GM18868 (cell line): ENCODE measurements around the gene ACADVL.

Source experiments
- ATAC-seq: cut with Tn5 transposase; IDR thresholded peaks from one replicate; pipeline ENCODE4 v1.9.1; 2021; ENCODE audit warnings: mild to moderate bottlenecking, moderate library complexity; ENCODE audit not compliant: unreplicated experiment

ACADVL gene

DNA sequence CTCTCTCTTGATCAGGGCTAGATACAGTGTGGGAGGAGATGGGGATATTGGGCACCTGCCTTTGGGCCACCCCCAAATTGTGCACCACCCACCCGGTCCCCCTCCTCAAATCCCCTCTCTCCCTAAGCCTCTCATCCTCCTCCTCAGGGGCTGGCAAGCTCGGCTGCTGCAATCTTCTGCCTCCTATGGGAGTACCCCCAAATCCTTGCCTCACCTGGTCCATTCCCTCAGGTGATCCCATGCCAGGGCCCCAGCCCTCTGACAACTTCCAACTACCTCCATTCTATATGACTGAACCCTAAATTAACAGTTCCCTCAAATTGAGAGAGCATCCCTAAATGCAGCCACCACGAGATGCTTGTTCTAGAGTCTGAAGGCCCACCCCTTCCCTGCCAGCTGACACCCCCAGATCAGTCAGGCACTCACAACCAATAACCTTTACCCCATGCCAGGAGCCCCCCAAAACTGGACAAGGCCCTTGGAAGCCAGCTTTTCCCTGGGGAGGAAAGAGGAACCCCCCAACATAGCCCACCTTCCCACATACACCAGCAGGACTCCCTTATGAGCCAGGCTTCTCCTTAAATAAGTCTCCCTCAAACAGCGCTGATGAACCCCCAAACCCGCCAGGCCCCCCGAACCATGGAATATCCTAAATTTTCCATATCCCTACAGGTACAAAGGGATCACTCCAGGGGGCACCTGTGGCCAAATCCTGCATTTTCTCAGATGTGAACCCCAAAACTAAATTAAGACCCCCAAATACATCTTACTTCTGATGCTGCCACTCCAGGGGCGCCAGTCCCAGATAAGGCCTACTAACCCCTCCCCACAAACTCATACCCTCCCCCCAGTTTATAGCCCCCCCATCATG lies 3.3 kb upstream of the ACADVL start:
- no peak for ATAC-seq

DNA sequence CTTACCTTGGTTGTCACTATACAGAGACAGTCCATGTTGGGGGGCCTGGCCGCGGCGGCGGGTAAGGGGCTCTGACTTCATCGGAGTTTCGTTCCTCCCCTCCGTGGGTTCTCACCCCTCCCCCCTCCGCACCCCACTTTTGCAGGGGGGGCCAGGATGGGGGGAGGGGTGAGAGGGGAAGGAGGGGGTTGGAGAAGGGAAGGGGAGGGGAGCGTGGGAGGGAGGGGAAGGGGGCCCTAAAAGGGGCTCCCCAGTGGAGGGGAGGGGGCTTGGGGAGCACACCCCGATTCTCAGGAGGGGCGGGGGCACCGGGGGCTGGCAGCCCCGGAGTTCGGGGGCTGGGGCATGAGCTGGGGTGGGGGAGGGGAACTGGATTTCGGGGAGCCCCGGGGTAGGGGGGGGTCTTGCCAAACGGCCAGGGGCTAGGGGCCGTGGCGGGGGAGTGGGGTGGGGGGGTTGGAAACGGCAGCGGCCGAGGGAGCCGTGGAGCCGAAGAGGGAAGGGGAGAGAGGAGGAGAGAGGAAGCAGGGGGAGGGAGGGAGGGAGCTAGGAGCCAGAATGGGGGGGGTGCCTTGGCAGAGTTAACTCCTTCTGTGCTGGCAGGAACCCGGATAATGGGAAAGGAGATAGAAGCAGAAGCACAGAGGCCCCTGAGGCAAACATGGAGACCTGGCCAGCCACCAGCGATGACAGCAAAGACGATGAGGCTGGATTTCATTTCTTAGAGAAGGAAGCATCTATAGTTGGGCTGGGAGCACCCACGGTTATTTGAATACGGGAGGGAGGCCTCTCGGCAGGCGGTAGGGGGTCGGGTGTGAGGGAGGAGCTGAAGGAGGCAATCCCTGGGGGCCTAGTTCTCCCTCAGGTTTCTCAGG lies 2.4 kb upstream of the ACADVL start:
- ATAC-seq = no peak

DNA sequence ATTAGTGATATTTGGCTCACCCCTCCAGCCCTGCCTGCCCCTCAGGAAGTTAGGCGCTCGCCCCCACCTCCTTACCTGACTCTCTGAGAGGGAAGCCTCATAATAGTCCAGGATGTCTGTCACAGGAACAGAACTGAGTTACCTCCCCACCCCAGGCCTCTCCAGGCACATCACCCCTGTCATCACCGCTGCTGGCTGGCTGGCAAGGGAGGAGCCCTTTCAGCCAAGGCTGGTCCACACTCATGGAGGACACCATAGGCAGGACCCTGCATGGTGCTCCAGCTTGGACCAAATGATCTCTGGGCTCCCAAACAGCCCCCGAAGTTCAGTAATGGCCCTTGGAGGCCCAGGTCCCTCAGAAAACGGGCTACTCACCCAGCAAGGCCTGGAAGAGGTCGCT lies 1.6 kb upstream of the ACADVL start:
- no peak for ATAC-seq

DNA sequence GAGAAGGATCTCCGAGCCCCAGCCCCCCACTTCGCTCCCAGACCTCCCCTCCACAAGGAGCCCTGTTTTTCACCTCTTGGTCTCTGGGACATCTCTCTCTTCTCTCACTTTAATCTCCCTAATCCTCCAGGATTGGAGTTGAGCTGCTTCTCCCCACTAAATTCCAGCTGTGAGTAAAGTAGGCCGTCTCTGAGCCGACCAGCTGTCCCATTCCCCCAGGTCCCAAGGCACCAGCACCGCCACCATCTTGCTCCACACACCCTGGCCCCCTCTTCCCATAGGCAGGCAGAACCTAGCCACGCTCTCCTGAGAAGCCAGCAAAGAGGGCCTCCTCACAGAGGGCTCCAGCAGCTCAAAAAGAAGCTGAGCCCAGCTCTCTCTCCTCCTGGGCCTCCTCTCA lies 980 bp upstream of the ACADVL start:
- ATAC-seq = no peak

DNA sequence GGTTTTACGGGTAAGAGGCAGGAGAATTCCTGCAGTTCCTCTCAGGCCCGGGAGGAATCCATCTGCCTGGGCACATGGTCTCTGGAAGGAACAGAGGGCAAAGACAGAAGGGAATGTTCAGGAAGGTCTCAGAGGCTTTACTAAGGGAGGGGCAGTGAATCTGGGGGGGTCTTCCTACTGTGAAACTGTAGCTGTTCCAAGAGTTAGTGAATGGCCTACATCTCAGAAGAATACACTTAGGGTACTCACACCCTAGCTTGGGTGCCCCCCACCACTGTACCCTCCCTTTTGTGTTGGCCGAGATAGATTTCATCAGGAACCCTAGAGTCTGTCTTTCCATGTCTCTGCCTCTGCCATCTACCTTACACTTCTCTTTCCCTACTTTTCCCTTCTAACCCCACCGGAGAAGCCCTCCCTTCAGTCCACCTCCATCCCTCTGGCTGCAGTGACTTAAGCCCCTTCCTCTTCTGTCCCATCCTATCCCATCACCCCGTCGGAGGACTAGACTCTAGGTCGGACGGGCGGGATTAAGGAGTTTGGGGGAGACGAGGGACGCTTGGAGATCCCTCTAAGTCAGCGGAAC lies 418 bp upstream of the ACADVL start:
- ATAC-seq = no peak

DNA sequence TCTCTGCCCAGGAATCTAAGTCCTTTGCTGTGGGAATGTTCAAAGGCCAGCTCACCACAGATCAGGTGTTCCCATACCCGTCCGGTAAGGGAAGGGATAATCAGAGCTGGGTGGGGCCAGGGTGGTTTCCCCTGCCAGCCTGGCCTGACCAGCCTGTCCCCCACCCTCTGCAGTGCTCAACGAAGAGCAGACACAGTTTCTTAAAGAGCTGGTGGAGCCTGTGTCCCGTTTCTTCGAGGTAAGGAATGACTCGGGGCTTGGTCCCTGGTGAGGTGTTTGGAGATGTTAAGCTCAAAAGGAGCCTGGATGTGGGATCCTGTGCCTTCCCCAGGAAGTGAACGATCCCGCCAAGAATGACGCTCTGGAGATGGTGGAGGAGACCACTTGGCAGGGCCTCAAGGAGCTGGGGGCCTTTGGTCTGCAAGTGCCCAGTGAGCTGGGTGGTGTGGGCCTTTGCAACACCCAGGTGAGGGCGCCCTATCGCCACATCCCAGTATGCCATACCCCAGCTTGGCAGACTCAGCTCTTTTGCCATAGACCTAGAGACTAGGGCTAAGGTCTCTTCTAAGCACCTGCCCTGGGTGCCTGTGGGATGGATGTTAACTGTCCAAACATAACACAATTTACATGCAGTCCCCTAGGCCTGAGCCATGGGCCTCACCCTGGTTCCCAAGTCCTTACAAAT lies 997 bp downstream of the ACADVL start:
- ATAC-seq = no peak

DNA sequence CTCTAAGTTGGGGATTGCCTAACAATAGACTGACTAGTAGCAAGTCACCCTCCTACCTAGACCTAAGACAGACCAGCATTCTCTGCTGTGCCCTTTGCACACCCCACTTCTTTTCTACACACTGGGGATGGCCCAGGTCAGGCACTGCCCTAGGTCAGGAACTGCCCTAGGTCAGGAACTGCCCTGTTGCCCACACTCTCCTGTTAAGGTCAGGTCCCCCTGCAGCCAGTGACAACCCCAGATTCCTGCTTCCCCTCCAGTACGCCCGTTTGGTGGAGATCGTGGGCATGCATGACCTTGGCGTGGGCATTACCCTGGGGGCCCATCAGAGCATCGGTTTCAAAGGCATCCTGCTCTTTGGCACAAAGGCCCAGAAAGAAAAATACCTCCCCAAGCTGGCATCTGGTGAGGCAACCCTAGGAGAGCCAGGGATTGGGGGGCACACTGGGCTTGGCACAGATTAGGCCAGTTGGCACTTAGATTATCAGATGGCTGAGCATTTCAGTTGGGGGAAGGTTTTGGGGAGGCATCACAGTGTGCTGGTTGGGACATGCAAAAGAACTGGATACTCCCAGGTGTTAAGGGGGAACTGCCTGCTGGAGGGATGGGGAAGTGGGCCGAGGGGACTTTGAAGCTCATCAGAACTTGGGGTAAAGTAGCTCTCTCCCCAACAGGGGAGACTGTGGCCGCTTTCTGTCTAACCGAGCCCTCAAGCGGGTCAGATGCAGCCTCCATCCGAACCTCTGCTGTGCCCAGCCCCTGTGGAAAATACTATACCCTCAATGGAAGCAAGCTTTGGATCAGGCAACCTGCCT lies 1.7 kb downstream of the ACADVL start:
- ATAC-seq = no peak

DNA sequence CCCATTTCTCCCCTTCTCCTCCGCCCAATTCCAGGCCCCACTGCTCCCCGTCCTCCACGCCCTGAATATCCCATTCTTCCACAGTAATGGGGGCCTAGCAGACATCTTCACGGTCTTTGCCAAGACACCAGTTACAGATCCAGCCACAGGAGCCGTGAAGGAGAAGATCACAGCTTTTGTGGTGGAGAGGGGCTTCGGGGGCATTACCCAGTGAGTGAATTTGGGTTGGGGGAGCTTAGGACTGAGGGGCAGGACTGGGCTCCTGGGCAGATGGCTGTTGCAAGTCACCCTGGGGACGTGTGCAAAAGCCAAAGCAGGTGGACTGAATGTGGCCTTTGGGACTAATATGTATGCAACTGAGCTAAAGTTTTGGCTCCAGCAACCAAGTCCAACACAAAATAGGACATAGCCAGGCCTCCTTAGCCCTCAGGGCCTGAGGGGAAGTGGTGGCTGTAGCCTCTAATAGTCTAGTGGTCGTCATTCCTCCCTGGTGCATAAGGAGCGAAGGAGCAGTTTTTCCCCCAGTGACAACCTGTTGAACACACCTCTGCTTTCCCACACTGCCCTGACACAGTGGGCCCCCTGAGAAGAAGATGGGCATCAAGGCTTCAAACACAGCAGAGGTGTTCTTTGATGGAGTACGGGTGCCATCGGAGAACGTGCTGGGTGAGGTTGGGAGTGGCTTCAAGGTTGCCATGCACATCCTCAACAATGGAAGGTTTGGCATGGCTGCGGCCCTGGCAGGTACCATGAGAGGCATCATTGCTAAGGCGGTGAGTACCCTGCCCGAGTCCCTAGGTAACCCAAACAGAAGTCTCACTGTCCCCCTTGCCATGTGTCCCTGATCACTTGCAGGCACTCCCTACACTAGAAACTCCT lies 2.6 kb downstream of the ACADVL start:
- ATAC-seq = no peak

DNA sequence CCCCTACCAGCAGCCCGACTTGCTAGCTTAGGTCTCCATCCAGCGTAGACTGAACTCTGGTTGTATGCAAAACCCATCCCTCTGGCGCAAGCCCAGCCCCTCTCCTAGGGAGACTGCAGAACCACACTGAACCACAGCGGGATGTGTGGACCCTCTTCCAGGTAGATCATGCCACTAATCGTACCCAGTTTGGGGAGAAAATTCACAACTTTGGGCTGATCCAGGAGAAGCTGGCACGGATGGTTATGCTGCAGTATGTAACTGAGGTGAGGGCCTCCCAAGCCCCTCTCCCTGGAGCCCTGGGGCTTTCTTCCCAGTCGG lies 3.2 kb downstream of the ACADVL start:
- ATAC-seq = no peak

DNA sequence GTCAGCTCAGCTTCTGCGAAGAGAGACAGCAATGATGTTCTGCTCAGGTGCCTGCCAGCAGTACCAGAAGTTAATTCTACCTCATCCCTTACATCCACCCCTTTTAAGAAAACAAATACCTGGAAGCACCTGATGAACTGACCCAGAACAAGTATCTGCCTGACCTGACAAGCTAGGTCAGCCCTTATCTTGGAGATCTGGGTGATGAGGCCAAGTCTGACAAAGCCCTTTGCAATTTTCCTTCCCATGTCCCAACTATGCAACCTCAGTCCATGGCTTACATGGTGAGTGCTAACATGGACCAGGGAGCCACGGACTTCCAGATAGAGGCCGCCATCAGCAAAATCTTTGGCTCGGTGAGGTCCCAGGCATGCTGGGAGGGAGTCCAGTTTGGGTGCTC lies 3.6 kb downstream of the ACADVL start:
- no peak for ATAC-seq

DNA sequence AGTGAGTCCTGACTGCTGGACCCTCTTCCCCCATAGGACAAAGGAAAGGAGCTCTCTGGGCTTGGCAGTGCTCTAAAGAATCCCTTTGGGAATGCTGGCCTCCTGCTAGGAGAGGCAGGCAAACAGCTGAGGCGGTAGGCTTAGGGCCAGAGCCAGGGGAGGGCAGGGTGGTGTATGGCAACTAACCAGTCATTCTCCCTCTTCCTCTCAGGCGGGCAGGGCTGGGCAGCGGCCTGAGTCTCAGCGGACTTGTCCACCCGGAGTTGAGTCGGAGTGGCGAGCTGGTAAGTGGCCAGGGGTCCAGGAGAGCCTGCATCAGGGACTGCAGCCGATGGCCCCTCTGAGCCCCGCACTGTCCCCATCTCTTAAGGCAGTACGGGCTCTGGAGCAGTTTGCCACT lies 4.4 kb downstream of the ACADVL start:
- no peak for ATAC-seq

DNA sequence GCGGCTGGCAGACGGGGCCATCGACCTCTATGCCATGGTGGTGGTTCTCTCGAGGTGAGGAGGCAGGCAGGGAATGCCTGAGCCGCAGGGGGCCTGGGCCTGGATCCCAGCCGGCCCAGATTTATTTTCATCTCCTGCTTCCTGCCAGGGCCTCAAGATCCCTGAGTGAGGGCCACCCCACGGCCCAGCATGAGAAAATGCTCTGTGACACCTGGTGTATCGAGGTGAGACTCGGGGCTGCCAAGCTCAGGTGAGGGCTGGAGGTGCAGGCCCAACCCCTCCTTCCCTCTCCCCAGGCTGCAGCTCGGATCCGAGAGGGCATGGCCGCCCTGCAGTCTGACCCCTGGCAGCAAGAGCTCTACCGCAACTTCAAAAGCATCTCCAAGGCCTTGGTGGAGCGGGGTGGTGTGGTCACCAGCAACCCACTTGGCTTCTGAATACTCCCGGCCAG lies 4.9 kb downstream of the ACADVL start:
- no peak for ATAC-seq

DNA sequence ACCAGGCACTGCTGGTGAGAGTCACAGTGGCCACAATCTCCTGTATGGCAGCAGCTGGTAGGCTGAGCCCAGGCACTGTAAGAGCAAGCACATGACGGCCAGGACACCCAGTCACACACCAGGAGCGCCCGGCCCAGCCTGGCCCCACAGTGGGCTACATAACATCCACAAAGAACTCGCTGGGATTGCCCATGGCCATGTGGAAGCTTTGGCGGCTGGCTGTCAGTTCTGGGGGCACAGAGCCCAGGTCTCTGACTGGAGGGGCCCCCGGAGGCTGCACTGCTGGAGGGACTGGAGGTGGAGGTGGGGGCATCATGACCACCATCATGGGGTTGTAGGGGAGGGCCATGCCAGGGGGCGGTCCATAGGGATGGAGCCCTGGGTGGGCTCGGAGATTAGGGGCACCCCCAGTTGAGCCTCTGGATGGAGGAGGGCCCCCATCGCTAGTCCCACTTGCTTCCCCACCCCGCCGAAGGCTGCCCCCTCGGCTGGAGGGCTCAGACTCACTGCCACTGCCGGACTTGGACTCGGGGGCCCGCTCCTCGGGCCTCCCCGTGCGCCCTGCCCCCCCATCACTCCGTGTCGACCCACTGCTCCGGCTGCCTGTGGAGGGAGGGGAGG lies 6.1 kb downstream of the ACADVL start:
- no peak for ATAC-seq

DNA sequence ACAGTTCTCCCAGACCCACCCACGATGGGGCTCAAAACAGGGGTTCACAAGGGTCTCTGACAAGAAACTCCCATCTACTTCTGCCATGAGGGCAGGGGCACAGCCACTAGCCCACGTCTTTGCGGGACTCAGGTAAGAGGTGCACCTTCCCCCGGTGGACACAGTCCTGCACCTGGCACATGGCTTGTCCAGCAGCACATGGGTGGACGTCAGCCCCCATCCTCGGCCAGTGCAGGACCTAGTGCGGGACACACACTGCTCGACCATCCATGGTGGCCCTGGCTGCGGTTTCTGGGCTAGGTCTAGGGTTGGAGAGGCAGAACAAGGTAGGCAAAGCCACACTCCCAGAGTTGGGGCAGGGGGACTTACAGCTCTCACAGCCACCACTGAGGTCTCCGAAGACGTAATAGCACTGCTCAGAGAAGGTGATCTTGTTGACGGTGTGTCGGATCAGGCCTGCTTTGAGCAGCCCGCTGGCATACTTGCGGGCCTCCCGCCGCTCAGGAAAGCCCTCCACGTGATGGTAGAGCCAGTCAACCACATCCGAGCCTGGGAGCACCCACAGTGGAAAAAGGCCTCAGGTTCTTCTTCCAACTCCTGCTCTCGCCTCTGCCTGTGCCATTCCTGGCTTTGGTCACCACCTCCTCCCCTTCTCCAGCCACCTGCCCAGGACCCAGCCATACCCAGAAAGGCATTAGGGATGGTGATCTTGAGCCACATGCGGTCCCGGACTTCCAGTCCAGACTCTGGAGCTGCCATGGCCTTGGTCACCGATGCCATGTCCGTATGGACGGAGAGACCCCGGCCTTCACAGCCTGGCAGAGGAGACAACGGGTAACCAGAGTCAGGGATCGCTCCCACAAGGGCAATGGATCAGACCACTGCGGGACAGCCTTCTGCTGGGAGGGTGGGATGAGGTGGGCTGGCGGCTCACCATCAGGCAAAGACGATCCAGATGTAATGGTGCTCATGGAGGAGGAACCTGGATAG lies 7.3 kb downstream of the ACADVL start:
- no peak for ATAC-seq

DNA sequence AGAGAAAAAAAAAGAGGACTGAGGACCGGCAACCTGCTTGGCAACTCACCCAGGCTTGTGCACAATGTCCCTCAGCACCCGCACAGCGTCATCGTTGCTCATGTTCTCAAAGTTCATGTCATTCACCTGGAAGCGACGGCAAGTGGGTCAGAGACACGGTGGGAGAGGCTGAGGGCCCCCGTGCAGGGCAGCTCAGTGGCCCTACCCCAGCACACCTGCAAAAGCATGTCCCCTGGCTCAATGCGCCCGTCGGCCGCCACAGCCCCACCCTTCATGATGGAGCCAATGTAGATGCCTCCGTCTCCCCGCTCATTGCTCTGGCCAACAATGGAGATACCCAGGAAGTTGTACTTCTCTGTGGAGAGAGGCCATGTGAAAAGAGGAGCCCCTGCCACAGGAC lies 9.2 kb downstream of the ACADVL start:
- no peak for ATAC-seq

DNA sequence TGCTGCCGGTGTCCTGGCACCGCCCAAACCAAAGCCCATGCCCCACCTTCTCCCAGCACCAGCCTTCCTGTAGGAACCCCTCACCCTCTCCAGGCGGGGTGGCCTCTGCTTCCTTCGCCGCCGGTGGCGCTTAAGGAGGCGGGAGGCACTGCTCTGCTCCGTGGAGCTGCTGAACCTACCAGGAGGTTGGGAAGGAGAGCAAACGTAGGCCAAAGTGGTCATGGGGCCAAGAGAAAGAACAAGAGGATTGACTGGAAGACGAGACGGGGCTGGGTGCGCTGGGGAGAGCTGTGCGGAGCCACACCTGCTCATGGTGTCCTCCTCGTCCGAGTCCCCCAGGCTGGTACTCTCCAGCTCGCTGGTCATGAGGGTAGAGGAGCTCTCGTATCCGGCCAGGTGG lies 9.8 kb downstream of the ACADVL start:
- no peak for ATAC-seq

DNA sequence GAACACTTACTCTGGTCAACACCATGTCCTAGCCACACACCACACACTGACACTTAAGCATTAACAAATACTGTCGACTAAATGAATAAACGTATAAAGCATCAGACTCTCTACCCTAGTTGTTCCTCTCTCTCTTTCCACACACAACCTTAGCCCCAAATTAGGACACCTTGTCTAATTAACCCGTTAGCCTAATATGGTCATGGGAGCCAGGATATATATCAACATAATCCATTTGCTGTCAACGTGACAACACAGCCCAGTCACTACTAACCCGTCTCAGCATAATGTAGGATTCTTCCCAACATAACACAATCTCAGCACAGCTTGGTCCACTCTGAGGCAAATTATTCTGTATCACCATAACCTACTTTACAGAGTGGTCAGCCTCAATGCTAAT lies 12.4 kb downstream of the ACADVL start:
- no peak for ATAC-seq

DNA sequence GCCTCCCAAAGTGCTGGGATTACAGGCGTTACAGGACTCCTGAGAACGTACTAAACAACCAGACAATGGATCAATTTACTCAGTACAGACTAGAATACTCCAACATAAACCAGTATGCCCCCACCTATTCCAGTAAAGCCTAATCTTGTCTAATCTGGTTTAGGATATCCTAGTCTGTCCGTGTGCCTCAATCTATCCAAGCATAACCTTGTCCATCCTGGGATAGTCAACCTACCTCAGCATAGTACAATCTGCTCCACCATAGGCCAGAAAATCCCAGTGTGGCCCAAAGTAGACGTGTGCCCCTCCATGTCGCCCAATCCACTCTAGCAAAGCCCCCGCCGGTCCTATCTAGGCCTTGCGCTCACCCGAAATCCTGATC lies 14.0 kb downstream of the ACADVL start:
- no peak for ATAC-seq
